Progenitor cell of endocrine pancreas (in vitro differentiated cells): Measurements from ENCODE around the gene TRIM65. TPM values are rescaled to one million over a fixed set of nuclear protein-coding genes. Genes with fewer than 3 reads are reported as not detected.
A peak's percentile ranks its signal among the peaks of the same experiment; 100 is the strongest.

Source experiments
- DNase-seq: peaks from one replicate; pipeline ENCODE4 v3.0.0; 2021; ENCODE audit warnings: low spot score; ENCODE audit not compliant: unreplicated experiment
- H3K27ac Mint-ChIP-seq: 2 replicates; pipeline ENCODE4 v1.8.0; 2021; ENCODE audit warnings: mild to moderate bottlenecking, moderate library complexity, mixed read lengths
- H3K27me3 Mint-ChIP-seq: 2 replicates; pipeline ENCODE4 v1.8.0; 2021; ENCODE audit warnings: mixed read lengths
- H3K36me3 Mint-ChIP-seq: 2 replicates; pipeline ENCODE4 v1.8.0; 2022; ENCODE audit warnings: mixed read lengths; ENCODE audit not compliant: insufficient read depth
- H3K4me1 Mint-ChIP-seq: 2 replicates; pipeline ENCODE4 v1.8.0; 2021; ENCODE audit warnings: low read depth, mixed read lengths
- H3K4me3 Mint-ChIP-seq: 2 replicates; pipeline ENCODE4 v1.8.0; 2021; ENCODE audit warnings: low read depth, mild to moderate bottlenecking, moderate library complexity, mixed read lengths
- H3K9me3 Mint-ChIP-seq: 2 replicates; pipeline ENCODE4 v1.8.0; 2021; ENCODE audit warnings: low read depth, mixed read lengths
- CTCF ChIP-seq: fragments of 200-600 bp; sonication (generic); IDR thresholded peaks from one replicate; pipeline ENCODE4 v1.5.0; 2021; ENCODE audit warnings: antibody characterized with exemption, mild to moderate bottlenecking; ENCODE audit not compliant: unreplicated experiment
- total RNA-seq: library from RNA; stranded (reverse); gene quantifications from 2 replicates; pipeline ENCODE4 v1.2.1, GENCODE V29; 2021

TRIM65 gene
- total RNA-seq, 1 donor from 2014 or later: 17.1 TPM

- peaks cover 2% of the 10 kb centered on the region for H3K4me1 Mint-ChIP-seq
- peak; percentile 99 for TF ChIP-seq CTCF
- H3K27ac Mint-ChIP-seq: peak within 1 kb of the TSS; percentile 98
- H3K4me3 Mint-ChIP-seq: peak within 1 kb of the TSS; percentile 85
- H3K9me3 Mint-ChIP-seq: no peaks in the 10 kb centered on the region
- H3K27me3 Mint-ChIP-seq: no peaks in the 10 kb centered on the region
- H3K36me3 Mint-ChIP-seq: peaks cover 2% of the 10 kb centered on the region
- peak; percentile 96 for DNase-seq
Observed at GRCh38 chr17:75904749-75905521, 8.2 kb upstream of the TRIM65 start, which contains the start of gene MRPL38. TSS of gene MRPL38 (minus strand) at chr17:75904884. CDS start at chr17:75904875, 9 bp downstream.

DNA sequence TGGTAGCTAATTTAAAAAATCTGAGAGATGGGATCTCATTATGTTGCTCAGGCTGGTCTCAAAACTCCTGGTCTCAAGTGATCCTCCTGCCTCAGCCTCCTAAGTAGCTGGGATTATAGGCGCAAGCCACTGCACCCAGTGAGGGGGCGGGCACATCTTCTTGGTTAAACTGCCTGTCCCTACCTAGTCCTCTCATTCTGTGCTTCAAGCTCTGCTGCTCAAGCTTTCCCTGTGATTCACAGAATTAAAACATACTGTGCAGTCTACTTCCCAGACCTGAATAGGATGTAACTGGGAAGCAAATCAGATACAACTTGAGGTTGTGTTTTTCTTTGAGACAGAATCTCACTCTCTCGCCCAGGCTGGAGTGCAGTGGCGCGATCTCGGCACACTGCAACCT, 5.7 kb upstream of the TRIM65 start:
- Mint-ChIP-seq H3K27me3 (no peaks in the 10 kb centered on the region), H3K36me3 (peaks cover 2% of the 10 kb centered on the region), H3K27ac (no peak overlapping the region), H3K9me3 (no peaks in the 10 kb centered on the region), H3K4me1 (peaks cover 2% of the 10 kb centered on the region), H3K4me3 (no peak overlapping the region)
- no peak for TF ChIP-seq CTCF
- no peak for DNase-seq

- no peak for TF ChIP-seq CTCF
- no peak overlapping the region for H3K4me3 Mint-ChIP-seq
- no peaks in the 10 kb centered on the region for H3K27me3 Mint-ChIP-seq
- H3K9me3 Mint-ChIP-seq: no peaks in the 10 kb centered on the region
- H3K36me3 Mint-ChIP-seq: peaks cover 2% of the 10 kb centered on the region
- peaks cover 2% of the 10 kb centered on the region for H3K4me1 Mint-ChIP-seq
- no peak for DNase-seq
- H3K27ac Mint-ChIP-seq: no peak overlapping the region
Observed at GRCh38 chr17:75901727-75902126, 5.0 kb upstream of the TRIM65 start.

DNA sequence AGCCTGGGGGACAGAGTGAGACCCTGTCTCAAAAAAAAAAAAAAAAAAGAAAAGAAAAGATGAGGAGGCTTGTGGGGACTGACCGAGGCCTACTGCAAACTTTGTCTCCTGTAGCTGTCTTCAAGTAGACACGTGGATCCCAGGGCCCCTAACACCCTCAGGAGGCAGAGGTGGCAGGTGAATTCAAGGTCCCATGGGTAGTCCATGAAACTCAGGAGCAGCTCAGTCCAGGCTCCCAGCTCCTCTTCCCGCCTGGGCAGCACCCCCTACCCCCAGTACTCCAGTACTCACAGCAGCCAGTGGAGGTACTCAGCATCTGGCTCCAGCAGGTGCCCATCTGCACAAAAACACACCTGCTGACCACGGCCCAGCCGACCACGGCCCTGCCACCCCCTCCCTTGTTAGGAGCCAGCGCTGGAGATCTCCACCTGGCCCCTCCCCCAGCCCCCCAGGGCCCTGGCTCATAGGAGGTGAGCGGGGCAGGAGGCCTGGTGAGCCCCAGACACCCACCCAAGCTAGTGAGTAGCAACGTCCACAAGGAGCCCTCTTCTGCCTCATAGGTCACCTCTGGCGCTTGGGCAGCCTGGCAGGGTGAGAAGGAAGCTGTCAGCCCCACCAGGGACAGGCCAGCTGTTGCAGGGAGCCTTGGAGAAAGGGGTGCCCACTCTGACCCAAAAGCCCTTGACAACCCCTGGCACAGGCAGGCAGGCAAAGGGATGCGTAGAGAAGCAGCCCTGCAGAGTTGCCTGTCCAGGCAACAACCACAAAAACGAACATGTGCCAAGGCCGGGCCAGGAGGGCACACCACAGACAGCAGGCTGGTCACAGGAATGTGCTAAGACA, 4.2 kb upstream of the TRIM65 start:
- TF ChIP-seq CTCF: no peak
- Mint-ChIP-seq H3K4me3 (no peak overlapping the region), H3K9me3 (no peaks in the 10 kb centered on the region), H3K27ac (no peak overlapping the region), H3K36me3 (peaks cover 2% of the 10 kb centered on the region), H3K27me3 (no peaks in the 10 kb centered on the region), H3K4me1 (peaks cover 2% of the 10 kb centered on the region)
- DNase-seq: no peak

DNA sequence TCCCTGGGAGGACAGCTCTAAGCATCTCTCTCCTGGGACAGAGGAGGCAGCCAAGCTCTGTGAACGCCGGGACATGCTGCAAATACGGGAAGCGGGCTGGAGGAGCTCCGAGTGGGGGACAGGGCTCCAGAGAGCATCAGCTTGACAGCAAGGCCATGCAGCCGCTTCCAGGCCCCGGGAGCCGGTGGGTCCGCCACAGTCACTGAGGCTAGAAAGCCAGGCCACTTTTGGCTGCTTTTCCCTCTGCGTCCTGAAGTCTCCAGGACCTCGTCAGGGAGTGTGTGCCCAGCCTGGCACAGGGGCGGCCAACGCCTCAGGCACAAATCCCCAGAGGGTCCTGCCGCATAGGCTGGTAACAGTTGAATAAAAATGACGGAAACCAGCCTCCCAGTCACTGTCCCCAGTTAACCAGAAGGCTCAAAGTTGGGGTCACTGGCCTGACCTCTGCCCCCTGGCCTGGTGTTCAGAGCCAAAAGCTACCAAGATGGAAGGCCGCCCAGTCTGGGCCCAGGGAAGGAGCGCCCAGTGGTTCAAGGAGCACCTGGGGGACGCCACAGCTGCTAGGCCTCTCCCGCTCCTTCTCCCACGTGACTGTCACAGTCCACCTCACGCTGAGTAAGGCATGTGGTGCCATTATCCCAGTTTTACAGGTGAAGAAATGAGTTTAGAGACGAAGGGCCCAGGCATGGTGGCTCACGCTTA, 3.2 kb upstream of the TRIM65 start:
- Mint-ChIP-seq H3K27ac (peak overlapping the region; percentile 67), H3K4me1 (peaks cover 10% of the 10 kb centered on the region), H3K4me3 (no peak overlapping the region), H3K27me3 (peaks cover 9% of the 10 kb centered on the region), H3K36me3 (peaks cover 2% of the 10 kb centered on the region), H3K9me3 (no peaks in the 10 kb centered on the region)
- no peak for DNase-seq
- TF ChIP-seq CTCF: no peak
